CD4-positive, alpha-beta memory T cell (primary cell): ENCODE measurements around the gene ITPR2. TPM values are rescaled to one million over a fixed set of nuclear protein-coding genes. Genes with fewer than 3 reads are reported as not detected.
A peak's percentile ranks its signal among the peaks of the same experiment; 100 is the strongest.

Source experiments
- CTCF ChIA-PET: fragments of 350-600 bp; sonication (Branson Sonifier 250); formaldehyde crosslinking; loops from one replicate; lab custom pipeline; 2021; ENCODE audit warnings: inconsistent platforms; ENCODE audit not compliant: partially characterized antibody; lab: Charles Lee
- POLR2A ChIA-PET: fragments of 350-600 bp; sonication (Branson Sonifier 250); formaldehyde crosslinking; loops from one replicate; lab custom pipeline; 2021; ENCODE audit not compliant: partially characterized antibody; lab: Charles Lee
- DNase-seq, 5 donors: peaks; one replicate each; pipeline versions ENCODE4 v3.0.0 to v3.0.0-alpha.2; 2020 to 2022; ENCODE audit warnings: mixed read lengths in 1 of 5
- H3K27ac ChIP-seq: one replicate; pipeline ENCODE4 v1.7.0; 2013; ENCODE audit warnings: low read depth, low read length
- H3K27me3 ChIP-seq: 2 replicates; pipeline ENCODE4 v1.7.0; 2013; ENCODE audit warnings: mild to moderate bottlenecking, low read length, moderate library complexity; ENCODE audit not compliant: insufficient read depth
- H3K36me3 ChIP-seq: 2 replicates; pipeline ENCODE4 v1.7.0; 2013; ENCODE audit warnings: mild to moderate bottlenecking, low read length, moderate library complexity; ENCODE audit not compliant: insufficient read depth
- H3K4me1 ChIP-seq: 2 replicates; pipeline ENCODE4 v1.7.0; 2013; ENCODE audit warnings: mild to moderate bottlenecking, low read length, moderate library complexity; ENCODE audit not compliant: insufficient read depth
- H3K4me3 ChIP-seq, 2 donors: one replicate each; pipeline ENCODE4 v1.7.0; 2013; ENCODE audit warnings: low read length in 2 of 2, mild to moderate bottlenecking in 1 of 2
- H3K9me3 ChIP-seq, 2 donors: one replicate each; pipeline ENCODE4 v1.7.0; 2013; ENCODE audit warnings: low read length in 2 of 2, control low read depth in 1 of 2; ENCODE audit not compliant: control insufficient read depth in 1 of 2
- H3K27ac Mint-ChIP-seq, 7 donors: one replicate each; pipeline ENCODE4 v1.8.0; 2020 to 2021; ENCODE audit warnings: mixed read lengths in 7 of 7, mild to moderate bottlenecking in 6 of 7, inconsistent platforms in 3 of 7, moderate library complexity in 3 of 7
- H3K27me3 Mint-ChIP-seq, 2 donors: one replicate each; pipeline ENCODE4 v1.8.0; 2020 to 2021; ENCODE audit warnings: mixed read lengths in 2 of 2
- H3K36me3 Mint-ChIP-seq, 2 donors: one replicate each; pipeline ENCODE4 v1.8.0; 2020 to 2021; ENCODE audit warnings: mixed read lengths in 2 of 2, inconsistent platforms in 1 of 2, mild to moderate bottlenecking in 1 of 2
- H3K4me1 Mint-ChIP-seq, 4 donors: one replicate each; pipeline ENCODE4 v1.8.0; 2020 to 2021; ENCODE audit warnings: mixed read lengths in 4 of 4, mild to moderate bottlenecking in 1 of 4
- H3K4me3 Mint-ChIP-seq, 8 donors: one replicate each; pipeline ENCODE4 v1.8.0; 2020 to 2021; ENCODE audit warnings: mixed read lengths in 8 of 8, mild to moderate bottlenecking in 7 of 8, moderate library complexity in 6 of 8, inconsistent platforms in 3 of 8
- H3K9me3 Mint-ChIP-seq, 8 donors: one replicate each; pipeline ENCODE4 v1.8.0; 2020 to 2021; ENCODE audit warnings: mixed read lengths in 8 of 8, mild to moderate bottlenecking in 5 of 8, inconsistent platforms in 3 of 8, moderate library complexity in 1 of 8
- intact Hi-C: fragments of 100-400 bp; cut with micrococcal nuclease; formaldehyde crosslinking; loops from one replicate; pipeline ENCODE4 v1.15.1; 2023
- polyA plus RNA-seq, 2 donors: library from polyadenylated mRNA; unstranded; fragments of 300-500 nt; fragmentation: Illumina TruSeq; gene quantifications; one replicate each; pipeline ENCODE4 v1.2.3, GENCODE V29; 2021
- total RNA-seq, 2 experiments: library from RNA; stranded (reverse); gene quantifications; one replicate each; pipeline ENCODE4 v1.2.3, GENCODE V29; 2021

ITPR2 gene
- total and polyA plus RNA-seq, 4 experiments from 2014 or later: 4.7 to 55.6 (median 34.1) TPM

- ChIA-PET POLR2A (no interaction called here), CTCF (no interaction called here)
- Histone ChIP-seq H3K4me3 (no peak overlapping the region), H3K27me3 (no peaks in the 10 kb centered on the region), H3K27ac (no peak overlapping the region), H3K36me3 (no peaks in the 10 kb centered on the region), H3K4me1 (no peaks in the 10 kb centered on the region), H3K9me3 (peaks cover 0 to 4% of the 10 kb centered on the region in 2 donors)
- H3K36me3 Mint-ChIP-seq: peaks cover 57 to 72% of the 10 kb centered on the region in 2 donors
- peaks cover 0 to 3% (median 0%) of the 10 kb centered on the region in 4 donors for H3K4me1 Mint-ChIP-seq
- H3K27ac Mint-ChIP-seq: no peak overlapping the region
- H3K9me3 Mint-ChIP-seq: peaks cover 0 to 23% (median 11%) of the 10 kb centered on the region in 8 donors
- intact Hi-C loops: no loop called here
- no peaks in the 10 kb centered on the region for H3K27me3 Mint-ChIP-seq
- no peak overlapping the region for H3K4me3 Mint-ChIP-seq
- no peak for DNase-seq
Observed at GRCh38 chr12:26338586-26339572, 494.1 kb downstream of the ITPR2 start.

GRCh38 chr12:26335651-26336050 lies 497.3 kb downstream of the ITPR2 start:
- Histone ChIP-seq H3K4me3 (no peak overlapping the region), H3K27me3 (no peaks in the 10 kb centered on the region), H3K27ac (no peak overlapping the region), H3K4me1 (no peaks in the 10 kb centered on the region), H3K9me3 (peaks cover 0 to 4% of the 10 kb centered on the region in 2 donors), H3K36me3 (no peaks in the 10 kb centered on the region)
- no peaks in the 10 kb centered on the region for H3K27me3 Mint-ChIP-seq
- H3K36me3 Mint-ChIP-seq: peaks cover 40 to 50% of the 10 kb centered on the region in 2 donors
- intact Hi-C loops: no loop called here
- H3K4me1 Mint-ChIP-seq: no peaks in the 10 kb centered on the region
- peaks cover 0 to 48% (median 27%) of the 10 kb centered on the region in 8 donors for H3K9me3 Mint-ChIP-seq
- CTCF ChIA-PET: interaction anchor here (1.1 kb wide), 1 partner anchor 16 kb away, joined by 3 read pairs; no protein-coding TSS in a partner anchor
- no peak overlapping the region for H3K27ac Mint-ChIP-seq
- H3K4me3 Mint-ChIP-seq: peak overlapping the region in 1 of 8 donors; percentile 43
- POLR2A ChIA-PET: no interaction called here
- no peak for DNase-seq

GRCh38 chr12:26334621-26335124 lies 498.3 kb downstream of the ITPR2 start:
- intact Hi-C loops: no loop called here
- peaks cover 0 to 4% of the 10 kb centered on the region in 2 donors for H3K9me3 ChIP-seq
- Mint-ChIP-seq H3K4me3 (no peak overlapping the region), H3K27ac (no peak overlapping the region), H3K36me3 (peaks cover 31 to 40% of the 10 kb centered on the region in 2 donors), H3K27me3 (no peaks in the 10 kb centered on the region), H3K9me3 (peaks cover 0 to 52% (median 29%) of the 10 kb centered on the region in 8 donors), H3K4me1 (no peaks in the 10 kb centered on the region)
- no peaks in the 10 kb centered on the region for H3K27me3 ChIP-seq
- CTCF ChIA-PET: interaction anchor here (1.1 kb wide), 1 partner anchor 17 kb away, joined by 3 read pairs; no protein-coding TSS in a partner anchor
- DNase-seq: no peak
- H3K36me3 ChIP-seq: no peaks in the 10 kb centered on the region
- no peak overlapping the region for H3K4me3 ChIP-seq
- no peaks in the 10 kb centered on the region for H3K4me1 ChIP-seq
- no peak overlapping the region for H3K27ac ChIP-seq
- POLR2A ChIA-PET: no interaction called here

- no peak for DNase-seq
- CTCF ChIA-PET: no interaction called here
- H3K4me1 Mint-ChIP-seq: peaks cover 0 to 2% (median 0%) of the 10 kb centered on the region in 4 donors
- Histone ChIP-seq H3K27me3 (no peaks in the 10 kb centered on the region), H3K27ac (no peak overlapping the region), H3K36me3 (no peaks in the 10 kb centered on the region), H3K9me3 (peaks cover 0 to 4% of the 10 kb centered on the region in 2 donors), H3K4me1 (no peaks in the 10 kb centered on the region), H3K4me3 (no peak overlapping the region)
- intact Hi-C loops: no loop called here
- peaks cover 2 to 49% (median 34%) of the 10 kb centered on the region in 8 donors for H3K9me3 Mint-ChIP-seq
- H3K36me3 Mint-ChIP-seq: peaks cover 10 to 15% of the 10 kb centered on the region in 2 donors
- POLR2A ChIA-PET: no interaction called here
- H3K27me3 Mint-ChIP-seq: peaks cover 0 to 2% of the 10 kb centered on the region in 2 donors
- H3K27ac Mint-ChIP-seq: no peak overlapping the region
- no peak overlapping the region for H3K4me3 Mint-ChIP-seq
Observed at GRCh38 chr12:26331960-26332359, 501.0 kb downstream of the ITPR2 start.

GRCh38 chr12:26331136-26331535 lies 501.9 kb downstream of the ITPR2 start:
- peaks cover 7 to 10% of the 10 kb centered on the region in 2 donors for H3K36me3 Mint-ChIP-seq
- Histone ChIP-seq H3K36me3 (no peaks in the 10 kb centered on the region), H3K9me3 (peaks cover 0 to 4% of the 10 kb centered on the region in 2 donors), H3K27ac (no peak overlapping the region), H3K4me1 (no peaks in the 10 kb centered on the region), H3K4me3 (no peak overlapping the region), H3K27me3 (no peaks in the 10 kb centered on the region)
- peaks cover 2 to 49% (median 34%) of the 10 kb centered on the region in 8 donors for H3K9me3 Mint-ChIP-seq
- H3K27me3 Mint-ChIP-seq: peaks cover 0 to 2% of the 10 kb centered on the region in 2 donors
- intact Hi-C loops: no loop called here
- no peak overlapping the region for H3K4me3 Mint-ChIP-seq
- H3K4me1 Mint-ChIP-seq: peaks cover 0 to 2% (median 0%) of the 10 kb centered on the region in 4 donors
- CTCF ChIA-PET: no interaction called here
- POLR2A ChIA-PET: no interaction called here
- no peak overlapping the region for H3K27ac Mint-ChIP-seq
- no peak for DNase-seq

- CTCF ChIA-PET: no interaction called here
- Histone ChIP-seq H3K4me1 (no peaks in the 10 kb centered on the region), H3K36me3 (no peaks in the 10 kb centered on the region), H3K4me3 (no peak overlapping the region), H3K9me3 (no peaks in the 10 kb centered on the region), H3K27ac (no peak overlapping the region), H3K27me3 (no peaks in the 10 kb centered on the region)
- DNase-seq: no peak
- peaks cover 0 to 2% (median 0%) of the 10 kb centered on the region in 4 donors for H3K4me1 Mint-ChIP-seq
- peaks cover 0 to 3% of the 10 kb centered on the region in 2 donors for H3K36me3 Mint-ChIP-seq
- peaks cover 0 to 2% of the 10 kb centered on the region in 2 donors for H3K27me3 Mint-ChIP-seq
- intact Hi-C loops: no loop called here
- no peak overlapping the region for H3K4me3 Mint-ChIP-seq
- POLR2A ChIA-PET: no interaction called here
- H3K9me3 Mint-ChIP-seq: peaks cover 2 to 24% (median 20%) of the 10 kb centered on the region in 8 donors
- H3K27ac Mint-ChIP-seq: no peak overlapping the region
Observed at GRCh38 chr12:26327975-26328644, 504.9 kb downstream of the ITPR2 start.

- Mint-ChIP-seq H3K4me1 (peaks cover 0 to 2% (median 0%) of the 10 kb centered on the region in 4 donors), H3K27ac (no peak overlapping the region), H3K27me3 (peaks cover 7 to 10% of the 10 kb centered on the region in 2 donors), H3K9me3 (peaks cover 0 to 6% (median 3%) of the 10 kb centered on the region in 8 donors), H3K36me3 (no peaks in the 10 kb centered on the region), H3K4me3 (no peak overlapping the region)
- intact Hi-C loops: no loop called here
- ChIA-PET CTCF (no interaction called here), POLR2A (no interaction called here)
- no peak for DNase-seq
- H3K27me3 ChIP-seq: no peaks in the 10 kb centered on the region
- no peaks in the 10 kb centered on the region for H3K4me1 ChIP-seq
- H3K36me3 ChIP-seq: no peaks in the 10 kb centered on the region
- no peaks in the 10 kb centered on the region for H3K9me3 ChIP-seq
- H3K27ac ChIP-seq: no peak overlapping the region
- H3K4me3 ChIP-seq: no peak overlapping the region
Observed at GRCh38 chr12:26323673-26324072, 509.3 kb downstream of the ITPR2 start.
